ENCODE results near the gene NIM1K.
"Not testable (repeated sequence)": the region's sequence is repeated elsewhere in the genome, so short reads cannot be mapped to it uniquely, and the experiment has no call there.

The NIM1K gene

GRCh38 chr5:43315682-43316081 lies 123.7 kb downstream of the NIM1K start:
- DNase-seq: no peak

GRCh38 chr5:43316421-43316820 lies 124.4 kb downstream of the NIM1K start:
- no peak for DNase-seq

- no peak for DNase-seq
Measured at GRCh38 chr5:43320846-43321245, 128.8 kb downstream of the NIM1K start.

GRCh38 chr5:43323488-43323887 lies 131.5 kb downstream of the NIM1K start:
- DNase-seq: not testable (repeated sequence)

- DNase-seq: not testable (repeated sequence)
Measured at GRCh38 chr5:43325624-43326023, 133.6 kb downstream of the NIM1K start.

Data from RPMI8226 (cell line).